Measurements from ENCODE around the gene ANAPC2.

DNA sequence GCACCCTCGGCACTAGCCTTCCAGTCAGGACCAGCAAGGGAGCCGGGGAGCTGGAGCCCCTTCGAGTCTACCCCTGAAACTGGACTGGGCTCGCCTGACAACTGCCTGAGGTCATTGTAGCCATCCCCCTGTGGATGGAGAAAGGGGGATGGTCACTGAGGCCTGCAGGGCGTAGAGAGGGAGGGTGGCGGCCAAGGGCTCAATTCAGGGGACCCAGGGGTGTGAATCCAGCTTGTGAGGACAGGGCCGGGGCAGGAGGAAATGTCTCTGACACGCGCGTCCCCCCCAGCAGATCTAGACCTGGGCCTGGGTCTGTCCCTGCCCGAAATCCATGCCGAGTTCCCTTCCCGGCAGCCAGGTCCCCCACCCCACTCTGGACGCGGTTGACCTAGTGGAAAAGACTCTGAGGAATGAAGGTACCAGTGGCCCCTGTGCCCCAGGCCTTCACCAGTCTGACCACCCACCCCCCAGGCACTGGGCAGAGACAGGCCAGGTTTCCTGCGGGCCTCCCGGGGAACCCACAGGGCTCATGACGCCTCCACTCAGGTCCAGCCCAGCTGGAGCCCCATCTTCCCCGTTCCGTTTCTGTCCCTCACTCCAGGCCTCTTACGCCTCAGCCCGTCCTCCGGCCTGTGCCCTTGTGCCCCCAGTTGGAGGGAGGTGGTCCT, 43.1 kb upstream of the ANAPC2 start:
- TF ChIP-seq POLR2A (IDR thresholded peaks at IDR 0.05), result no peak
- TF ChIP-seq, protein P1, sequence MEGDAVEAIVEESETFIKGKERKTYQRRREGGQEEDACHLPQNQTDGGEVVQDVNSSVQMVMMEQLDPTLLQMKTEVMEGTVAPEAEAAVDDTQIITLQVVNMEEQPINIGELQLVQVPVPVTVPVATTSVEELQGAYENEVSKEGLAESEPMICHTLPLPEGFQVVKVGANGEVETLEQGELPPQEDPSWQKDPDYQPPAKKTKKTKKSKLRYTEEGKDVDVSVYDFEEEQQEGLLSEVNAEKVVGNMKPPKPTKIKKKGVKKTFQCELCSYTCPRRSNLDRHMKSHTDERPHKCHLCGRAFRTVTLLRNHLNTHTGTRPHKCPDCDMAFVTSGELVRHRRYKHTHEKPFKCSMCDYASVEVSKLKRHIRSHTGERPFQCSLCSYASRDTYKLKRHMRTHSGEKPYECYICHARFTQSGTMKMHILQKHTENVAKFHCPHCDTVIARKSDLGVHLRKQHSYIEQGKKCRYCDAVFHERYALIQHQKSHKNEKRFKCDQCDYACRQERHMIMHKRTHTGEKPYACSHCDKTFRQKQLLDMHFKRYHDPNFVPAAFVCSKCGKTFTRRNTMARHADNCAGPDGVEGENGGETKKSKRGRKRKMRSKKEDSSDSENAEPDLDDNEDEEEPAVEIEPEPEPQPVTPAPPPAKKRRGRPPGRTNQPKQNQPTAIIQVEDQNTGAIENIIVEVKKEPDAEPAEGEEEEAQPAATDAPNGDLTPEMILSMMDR (IDR thresholded peaks at IDR 0.05), result no peak
- TF ChIP-seq POLR2AphosphoS5 (IDR thresholded peaks at IDR 0.05), result no peak

Data from prostate gland (tissue), 2 donors.